ENCODE data around the gene FAM200A. TPM values are rescaled to one million over a fixed set of nuclear protein-coding genes. Genes with fewer than 3 reads are reported as not detected.

Gene FAM200A
- total and polyA plus RNA-seq, 2 of the 13 experiments (the other 11 are each of a cell fraction or from before 2014, with no cell fraction given): 4.7 to 6.3 TPM

DNA sequence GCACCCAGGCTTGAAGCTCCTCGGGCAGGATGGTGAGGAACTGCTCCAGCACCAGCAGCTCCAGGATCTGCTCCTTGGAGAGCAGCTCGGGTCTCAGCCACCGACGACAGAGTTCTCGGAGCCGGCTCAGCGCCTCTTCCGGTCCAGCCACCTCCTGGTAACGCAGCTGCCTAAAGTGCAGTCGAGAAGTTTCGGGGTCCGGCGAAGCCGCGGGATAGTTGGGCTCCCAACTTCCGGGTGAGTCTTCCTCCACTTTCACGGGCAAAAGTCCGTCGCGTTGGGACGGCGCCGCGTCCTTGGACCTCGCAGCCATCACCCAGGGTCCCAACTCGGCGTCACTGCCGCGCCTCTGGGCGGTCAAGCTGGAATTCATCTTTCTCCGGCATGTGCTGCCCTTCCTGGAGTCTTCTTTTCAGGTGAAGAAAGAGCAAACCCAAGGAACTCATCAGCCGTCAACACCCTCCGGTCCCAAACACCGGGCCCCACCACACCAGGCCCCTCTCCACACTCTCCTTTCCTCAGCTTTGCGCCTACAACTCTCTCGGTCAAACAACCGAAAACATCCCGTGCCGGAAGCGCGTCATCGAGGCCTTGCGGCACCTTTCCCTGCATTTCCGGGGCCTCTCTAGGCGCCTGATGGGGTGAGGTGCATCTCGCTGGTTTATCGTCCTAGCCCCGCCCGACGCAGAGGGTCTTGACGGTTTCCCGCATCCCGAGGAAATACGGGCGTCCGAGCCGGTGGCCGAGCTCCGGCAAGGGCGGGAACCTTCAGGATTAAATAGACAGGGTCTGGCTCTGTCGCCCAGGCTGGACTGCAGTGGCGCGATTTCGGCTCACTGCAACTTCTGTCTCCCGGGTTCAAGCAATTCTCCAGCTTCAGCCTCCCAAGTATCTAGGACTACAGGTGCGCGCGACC, 51.9 kb downstream of the FAM200A start, which contains the start of gene ZNF394 (continued):
- TF ChIP-seq, protein P1, sequence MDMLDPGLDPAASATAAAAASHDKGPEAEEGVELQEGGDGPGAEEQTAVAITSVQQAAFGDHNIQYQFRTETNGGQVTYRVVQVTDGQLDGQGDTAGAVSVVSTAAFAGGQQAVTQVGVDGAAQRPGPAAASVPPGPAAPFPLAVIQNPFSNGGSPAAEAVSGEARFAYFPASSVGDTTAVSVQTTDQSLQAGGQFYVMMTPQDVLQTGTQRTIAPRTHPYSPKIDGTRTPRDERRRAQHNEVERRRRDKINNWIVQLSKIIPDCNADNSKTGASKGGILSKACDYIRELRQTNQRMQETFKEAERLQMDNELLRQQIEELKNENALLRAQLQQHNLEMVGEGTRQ (IDR thresholded peaks at IDR 0.05; ENCODE audit: low read depth, low read length): no peak
- TF ChIP-seq, protein P1 (CRISPR knock-in tag; IDR thresholded peaks at IDR 0.05; ENCODE audit: borderline replicate concordance): peak; percentile 56
- TF ChIP-seq, protein P2, sequence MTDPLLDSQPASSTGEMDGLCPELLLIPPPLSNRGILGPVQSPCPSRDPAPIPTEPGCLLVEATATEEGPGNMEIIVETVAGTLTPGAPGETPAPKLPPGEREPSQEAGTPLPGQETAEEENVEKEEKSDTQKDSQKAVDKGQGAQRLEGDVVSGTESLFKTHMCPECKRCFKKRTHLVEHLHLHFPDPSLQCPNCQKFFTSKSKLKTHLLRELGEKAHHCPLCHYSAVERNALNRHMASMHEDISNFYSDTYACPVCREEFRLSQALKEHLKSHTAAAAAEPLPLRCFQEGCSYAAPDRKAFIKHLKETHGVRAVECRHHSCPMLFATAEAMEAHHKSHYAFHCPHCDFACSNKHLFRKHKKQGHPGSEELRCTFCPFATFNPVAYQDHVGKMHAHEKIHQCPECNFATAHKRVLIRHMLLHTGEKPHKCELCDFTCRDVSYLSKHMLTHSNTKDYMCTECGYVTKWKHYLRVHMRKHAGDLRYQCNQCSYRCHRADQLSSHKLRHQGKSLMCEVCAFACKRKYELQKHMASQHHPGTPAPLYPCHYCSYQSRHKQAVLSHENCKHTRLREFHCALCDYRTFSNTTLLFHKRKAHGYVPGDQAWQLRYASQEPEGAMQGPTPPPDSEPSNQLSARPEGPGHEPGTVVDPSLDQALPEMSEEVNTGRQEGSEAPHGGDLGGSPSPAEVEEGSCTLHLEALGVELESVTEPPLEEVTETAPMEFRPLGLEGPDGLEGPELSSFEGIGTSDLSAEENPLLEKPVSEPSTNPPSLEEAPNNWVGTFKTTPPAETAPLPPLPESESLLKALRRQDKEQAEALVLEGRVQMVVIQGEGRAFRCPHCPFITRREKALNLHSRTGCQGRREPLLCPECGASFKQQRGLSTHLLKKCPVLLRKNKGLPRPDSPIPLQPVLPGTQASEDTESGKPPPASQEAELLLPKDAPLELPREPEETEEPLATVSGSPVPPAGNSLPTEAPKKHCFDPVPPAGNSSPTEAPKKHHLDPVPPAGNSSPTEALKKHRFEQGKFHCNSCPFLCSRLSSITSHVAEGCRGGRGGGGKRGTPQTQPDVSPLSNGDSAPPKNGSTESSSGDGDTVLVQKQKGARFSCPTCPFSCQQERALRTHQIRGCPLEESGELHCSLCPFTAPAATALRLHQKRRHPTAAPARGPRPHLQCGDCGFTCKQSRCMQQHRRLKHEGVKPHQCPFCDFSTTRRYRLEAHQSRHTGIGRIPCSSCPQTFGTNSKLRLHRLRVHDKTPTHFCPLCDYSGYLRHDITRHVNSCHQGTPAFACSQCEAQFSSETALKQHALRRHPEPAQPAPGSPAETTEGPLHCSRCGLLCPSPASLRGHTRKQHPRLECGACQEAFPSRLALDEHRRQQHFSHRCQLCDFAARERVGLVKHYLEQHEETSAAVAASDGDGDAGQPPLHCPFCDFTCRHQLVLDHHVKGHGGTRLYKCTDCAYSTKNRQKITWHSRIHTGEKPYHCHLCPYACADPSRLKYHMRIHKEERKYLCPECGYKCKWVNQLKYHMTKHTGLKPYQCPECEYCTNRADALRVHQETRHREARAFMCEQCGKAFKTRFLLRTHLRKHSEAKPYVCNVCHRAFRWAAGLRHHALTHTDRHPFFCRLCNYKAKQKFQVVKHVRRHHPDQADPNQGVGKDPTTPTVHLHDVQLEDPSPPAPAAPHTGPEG (CRISPR knock-in tag; IDR thresholded peaks at IDR 0.05): no peak
- TF ChIP-seq KAT8 (CRISPR knock-in tag; IDR thresholded peaks at IDR 0.05) (peak; percentile 98), SOX6 (IDR thresholded peaks at IDR 0.05) (no peak), SOX6 (CRISPR knock-in tag; IDR thresholded peaks at IDR 0.05) (peak; percentile 42), TBP (CRISPR knock-in tag; IDR thresholded peaks at IDR 0.05) (no peak), ZNF44 (CRISPR knock-in tag; IDR thresholded peaks at IDR 0.05) (0 out of 2 replicates have a peak, but pooled peaks have one; percentile 55), ZNF724P (CRISPR knock-in tag; IDR thresholded peaks at IDR 0.05; ENCODE audit: borderline replicate concordance) (no peak), TOE1 (CRISPR knock-in tag; IDR thresholded peaks at IDR 0.05) (0 out of 2 replicates have a peak, but pooled peaks have one; percentile 44), ZNF550 (CRISPR knock-in tag; IDR thresholded peaks at IDR 0.05; ENCODE audit: borderline replicate concordance) (0 out of 2 replicates have a peak, but pooled peaks have one; percentile 22), ZNF224 (CRISPR knock-in tag; IDR thresholded peaks at IDR 0.05) (peak; percentile 78; the same call in 1 of the 2 replicates)
- TF ChIP-seq, protein P3, sequence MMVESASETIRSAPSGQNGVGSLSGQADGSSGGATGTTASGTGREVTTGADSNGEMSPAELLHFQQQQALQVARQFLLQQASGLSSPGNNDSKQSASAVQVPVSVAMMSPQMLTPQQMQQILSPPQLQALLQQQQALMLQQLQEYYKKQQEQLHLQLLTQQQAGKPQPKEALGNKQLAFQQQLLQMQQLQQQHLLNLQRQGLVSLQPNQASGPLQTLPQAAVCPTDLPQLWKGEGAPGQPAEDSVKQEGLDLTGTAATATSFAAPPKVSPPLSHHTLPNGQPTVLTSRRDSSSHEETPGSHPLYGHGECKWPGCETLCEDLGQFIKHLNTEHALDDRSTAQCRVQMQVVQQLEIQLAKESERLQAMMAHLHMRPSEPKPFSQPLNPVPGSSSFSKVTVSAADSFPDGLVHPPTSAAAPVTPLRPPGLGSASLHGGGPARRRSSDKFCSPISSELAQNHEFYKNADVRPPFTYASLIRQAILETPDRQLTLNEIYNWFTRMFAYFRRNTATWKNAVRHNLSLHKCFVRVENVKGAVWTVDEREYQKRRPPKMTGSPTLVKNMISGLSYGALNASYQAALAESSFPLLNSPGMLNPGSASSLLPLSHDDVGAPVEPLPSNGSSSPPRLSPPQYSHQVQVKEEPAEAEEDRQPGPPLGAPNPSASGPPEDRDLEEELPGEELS (CRISPR knock-in tag; IDR thresholded peaks at IDR 0.05): no peak; the same call in 1 of the 2 replicates
- TF ChIP-seq, protein P4, sequence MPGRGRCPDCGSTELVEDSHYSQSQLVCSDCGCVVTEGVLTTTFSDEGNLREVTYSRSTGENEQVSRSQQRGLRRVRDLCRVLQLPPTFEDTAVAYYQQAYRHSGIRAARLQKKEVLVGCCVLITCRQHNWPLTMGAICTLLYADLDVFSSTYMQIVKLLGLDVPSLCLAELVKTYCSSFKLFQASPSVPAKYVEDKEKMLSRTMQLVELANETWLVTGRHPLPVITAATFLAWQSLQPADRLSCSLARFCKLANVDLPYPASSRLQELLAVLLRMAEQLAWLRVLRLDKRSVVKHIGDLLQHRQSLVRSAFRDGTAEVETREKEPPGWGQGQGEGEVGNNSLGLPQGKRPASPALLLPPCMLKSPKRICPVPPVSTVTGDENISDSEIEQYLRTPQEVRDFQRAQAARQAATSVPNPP (CRISPR knock-in tag; IDR thresholded peaks at IDR 0.05): no peak
- TF ChIP-seq, protein P5, sequence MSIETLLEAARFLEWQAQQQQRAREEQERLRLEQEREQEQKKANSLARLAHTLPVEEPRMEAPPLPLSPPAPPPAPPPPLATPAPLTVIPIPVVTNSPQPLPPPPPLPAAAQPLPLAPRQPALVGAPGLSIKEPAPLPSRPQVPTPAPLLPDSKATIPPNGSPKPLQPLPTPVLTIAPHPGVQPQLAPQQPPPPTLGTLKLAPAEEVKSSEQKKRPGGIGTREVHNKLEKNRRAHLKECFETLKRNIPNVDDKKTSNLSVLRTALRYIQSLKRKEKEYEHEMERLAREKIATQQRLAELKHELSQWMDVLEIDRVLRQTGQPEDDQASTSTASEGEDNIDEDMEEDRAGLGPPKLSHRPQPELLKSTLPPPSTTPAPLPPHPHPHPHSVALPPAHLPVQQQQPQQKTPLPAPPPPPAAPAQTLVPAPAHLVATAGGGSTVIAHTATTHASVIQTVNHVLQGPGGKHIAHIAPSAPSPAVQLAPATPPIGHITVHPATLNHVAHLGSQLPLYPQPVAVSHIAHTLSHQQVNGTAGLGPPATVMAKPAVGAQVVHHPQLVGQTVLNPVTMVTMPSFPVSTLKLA (IDR thresholded peaks at IDR 0.05): no peak

All from HepG2 (cell line).